ENCODE data around the gene MPRIP. TPM values are rescaled to one million over a fixed set of nuclear protein-coding genes. Genes with fewer than 3 reads are reported as not detected.

Gene MPRIP
- total and polyA plus RNA-seq, 8 donors: 80.2 to 518 (median 190) TPM

- Histone ChIP-seq H3K27me3 (no peaks in the 10 kb centered on the region), H3K4me1 (peaks cover 58 to 91% (median 75%) of the 10 kb centered on the region in 4 donors), H3K9me3 (no peaks in the 10 kb centered on the region), H3K4me3 (no peak overlapping the region), H3K27ac (peak overlapping the region in 4 of 5 donors; percentile 35 to 52 (median 48)), H3K36me3 (no peaks in the 10 kb centered on the region)
- intact Hi-C loops (cut with DNase I; ENCODE audit: low total_unique reads): no loop called here
- 36 to 52% (median 43%) methylated on average over 11 to 12 of the region's 12 CpGs for WGBS, 5 donors
- DNase-seq: no peak
- TF ChIP-seq, protein P1, sequence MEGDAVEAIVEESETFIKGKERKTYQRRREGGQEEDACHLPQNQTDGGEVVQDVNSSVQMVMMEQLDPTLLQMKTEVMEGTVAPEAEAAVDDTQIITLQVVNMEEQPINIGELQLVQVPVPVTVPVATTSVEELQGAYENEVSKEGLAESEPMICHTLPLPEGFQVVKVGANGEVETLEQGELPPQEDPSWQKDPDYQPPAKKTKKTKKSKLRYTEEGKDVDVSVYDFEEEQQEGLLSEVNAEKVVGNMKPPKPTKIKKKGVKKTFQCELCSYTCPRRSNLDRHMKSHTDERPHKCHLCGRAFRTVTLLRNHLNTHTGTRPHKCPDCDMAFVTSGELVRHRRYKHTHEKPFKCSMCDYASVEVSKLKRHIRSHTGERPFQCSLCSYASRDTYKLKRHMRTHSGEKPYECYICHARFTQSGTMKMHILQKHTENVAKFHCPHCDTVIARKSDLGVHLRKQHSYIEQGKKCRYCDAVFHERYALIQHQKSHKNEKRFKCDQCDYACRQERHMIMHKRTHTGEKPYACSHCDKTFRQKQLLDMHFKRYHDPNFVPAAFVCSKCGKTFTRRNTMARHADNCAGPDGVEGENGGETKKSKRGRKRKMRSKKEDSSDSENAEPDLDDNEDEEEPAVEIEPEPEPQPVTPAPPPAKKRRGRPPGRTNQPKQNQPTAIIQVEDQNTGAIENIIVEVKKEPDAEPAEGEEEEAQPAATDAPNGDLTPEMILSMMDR (IDR thresholded peaks at IDR 0.05): no peak
- TF ChIP-seq POLR2A (IDR thresholded peaks at IDR 0.05) (no peak), EP300 (IDR thresholded peaks at IDR 0.05) (no peak)
Measured at GRCh38 chr17:17114592-17115225, 72.5 kb downstream of the MPRIP start.

- Histone ChIP-seq H3K27me3 (no peaks in the 10 kb centered on the region), H3K9me3 (no peaks in the 10 kb centered on the region), H3K4me3 (no peak overlapping the region), H3K36me3 (no peaks in the 10 kb centered on the region), H3K27ac (peak overlapping the region in 1 of 5 donors; percentile 52), H3K4me1 (peaks cover 58 to 91% (median 75%) of the 10 kb centered on the region in 4 donors)
- 83 to 91% (median 87%) methylated on average over 4 of the region's 4 CpGs for WGBS, 5 donors
- TF ChIP-seq EP300 (IDR thresholded peaks at IDR 0.05) (no peak), POLR2A (IDR thresholded peaks at IDR 0.05) (no peak), POLR2AphosphoS5 (IDR thresholded peaks at IDR 0.05) (no peak)
- TF ChIP-seq, protein P1 (IDR thresholded peaks at IDR 0.05): no peak
- DNase-seq: no peak
- intact Hi-C loops (cut with DNase I; ENCODE audit: low total_unique reads): no loop called here
Measured at GRCh38 chr17:17115620-17116019, 73.4 kb downstream of the MPRIP start.

DNA sequence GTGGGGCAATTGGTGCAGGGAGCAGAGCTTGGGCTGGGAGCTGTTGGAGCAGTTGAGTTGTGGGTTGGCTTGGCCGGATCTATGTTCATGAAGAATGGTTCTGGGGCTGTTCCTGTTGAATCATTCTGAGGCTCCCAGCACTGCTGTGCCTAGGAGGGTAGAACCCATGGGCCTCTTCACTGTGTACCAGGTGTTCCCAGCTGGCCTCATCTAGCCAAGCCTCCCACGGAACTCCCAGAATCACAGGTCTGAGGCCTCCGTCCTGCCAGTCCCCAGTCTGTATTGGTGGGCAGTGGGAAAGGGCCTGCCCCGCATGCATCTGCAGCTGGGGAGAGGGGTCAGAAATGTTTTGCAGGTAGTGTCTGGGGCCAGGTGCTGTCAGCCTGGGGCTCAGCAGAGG is 74.1 kb downstream of the MPRIP start:
- Histone ChIP-seq H3K9me3 (no peaks in the 10 kb centered on the region), H3K36me3 (no peaks in the 10 kb centered on the region), H3K4me3 (no peak overlapping the region), H3K27me3 (no peaks in the 10 kb centered on the region), H3K27ac (no peak overlapping the region), H3K4me1 (peaks cover 64 to 94% (median 77%) of the 10 kb centered on the region in 4 donors)
- WGBS, 5 donors: 83 to 93% (median 91%) methylated on average over 4 of the region's 4 CpGs; no CpG with 5 or more reads in 1 of the 5 donors
- intact Hi-C loops (cut with DNase I; ENCODE audit: low total_unique reads): no loop called here
- DNase-seq: no peak
- TF ChIP-seq POLR2AphosphoS5 (IDR thresholded peaks at IDR 0.05) (no peak), POLR2A (IDR thresholded peaks at IDR 0.05) (no peak), EP300 (IDR thresholded peaks at IDR 0.05) (no peak)
- TF ChIP-seq, protein P1 (IDR thresholded peaks at IDR 0.05): no peak

DNA sequence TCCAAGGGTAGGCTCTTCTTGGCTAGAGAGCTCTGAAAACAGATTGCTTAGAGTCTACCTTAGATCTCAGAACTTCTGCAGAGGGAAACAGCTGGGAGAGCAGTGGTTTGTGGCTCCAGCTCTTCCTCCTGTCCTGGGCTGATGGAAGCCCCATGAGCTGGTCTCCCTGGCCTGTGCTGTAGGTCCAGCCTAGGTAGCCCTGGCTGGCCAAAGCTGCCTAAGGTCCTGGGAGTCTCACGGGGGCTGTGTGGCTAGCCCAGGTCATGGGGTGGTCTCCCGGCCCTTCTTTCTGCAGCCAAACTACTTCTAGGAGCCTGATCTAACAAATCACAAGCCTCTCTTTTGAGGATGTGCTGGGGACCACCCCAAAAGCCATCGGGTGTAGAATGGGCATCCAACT is 75.7 kb downstream of the MPRIP start:
- 76 to 95% (median 94%) methylated on average over 3 of the region's 3 CpGs for WGBS, 5 donors
- Histone ChIP-seq H3K9me3 (no peaks in the 10 kb centered on the region), H3K4me3 (no peak overlapping the region), H3K36me3 (no peaks in the 10 kb centered on the region), H3K4me1 (peaks cover 58 to 87% (median 70%) of the 10 kb centered on the region in 4 donors), H3K27me3 (no peaks in the 10 kb centered on the region), H3K27ac (peak overlapping the region in 4 of 5 donors; percentile 71 to 86 (median 81))
- DNase-seq: no peak
- intact Hi-C loops (cut with DNase I; ENCODE audit: low total_unique reads): no loop called here
- TF ChIP-seq POLR2AphosphoS5 (IDR thresholded peaks at IDR 0.05) (no peak), EP300 (IDR thresholded peaks at IDR 0.05) (no peak), POLR2A (IDR thresholded peaks at IDR 0.05) (no peak)
- TF ChIP-seq, protein P1 (IDR thresholded peaks at IDR 0.05): no peak
